Measurements from ENCODE around the gene EPB42. TPM values are rescaled to one million over a fixed set of nuclear protein-coding genes. Genes with fewer than 3 reads are reported as not detected.
"Not testable (repeated sequence)": the region's sequence is repeated elsewhere in the genome, so short reads cannot be mapped to it uniquely, and the experiment has no call there.

EPB42 gene
- total and polyA plus RNA-seq, 10 donors, result 0.11 to 31.5 (median 1.6) TPM

- TF ChIP-seq POLR2AphosphoS5 (IDR thresholded peaks at IDR 0.05), result no peak
- TF ChIP-seq, protein P1, sequence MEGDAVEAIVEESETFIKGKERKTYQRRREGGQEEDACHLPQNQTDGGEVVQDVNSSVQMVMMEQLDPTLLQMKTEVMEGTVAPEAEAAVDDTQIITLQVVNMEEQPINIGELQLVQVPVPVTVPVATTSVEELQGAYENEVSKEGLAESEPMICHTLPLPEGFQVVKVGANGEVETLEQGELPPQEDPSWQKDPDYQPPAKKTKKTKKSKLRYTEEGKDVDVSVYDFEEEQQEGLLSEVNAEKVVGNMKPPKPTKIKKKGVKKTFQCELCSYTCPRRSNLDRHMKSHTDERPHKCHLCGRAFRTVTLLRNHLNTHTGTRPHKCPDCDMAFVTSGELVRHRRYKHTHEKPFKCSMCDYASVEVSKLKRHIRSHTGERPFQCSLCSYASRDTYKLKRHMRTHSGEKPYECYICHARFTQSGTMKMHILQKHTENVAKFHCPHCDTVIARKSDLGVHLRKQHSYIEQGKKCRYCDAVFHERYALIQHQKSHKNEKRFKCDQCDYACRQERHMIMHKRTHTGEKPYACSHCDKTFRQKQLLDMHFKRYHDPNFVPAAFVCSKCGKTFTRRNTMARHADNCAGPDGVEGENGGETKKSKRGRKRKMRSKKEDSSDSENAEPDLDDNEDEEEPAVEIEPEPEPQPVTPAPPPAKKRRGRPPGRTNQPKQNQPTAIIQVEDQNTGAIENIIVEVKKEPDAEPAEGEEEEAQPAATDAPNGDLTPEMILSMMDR (IDR thresholded peaks at IDR 0.05 in 8 of 11, conservative IDR thresholded peaks at IDR 0.05 in 3 of 11), result no peak
- TF ChIP-seq POLR2A (IDR thresholded peaks at IDR 0.05), result no peak
- intact Hi-C loops (cut with DNase I; ENCODE audit: low total_unique reads), result no loop called here
- Histone ChIP-seq H3K27ac (no peak overlapping the region), H3K4me3 (no peak overlapping the region), H3K27me3 (replicated peaks in 1 of 7) (no peaks in the 10 kb centered on the region), H3K4me1 (no peaks in the 10 kb centered on the region), H3K9me3 (peaks cover 0 to 19% (median 8%) of the 10 kb centered on the region in 8 donors), H3K36me3 (peaks cover 0 to 93% (median 42%) of the 10 kb centered on the region in 6 donors)
- DNase-seq, result no peak
- 81 to 97% (median 83%) methylated on average over 2 of the region's 2 CpGs for WGBS, 5 donors
These were observed 52.4 kb downstream of the EPB42 start for GRCh38 chr15:43168192-43169107.

GRCh38 chr15:43167261-43167660 lies 53.6 kb downstream of the EPB42 start:
- Histone ChIP-seq H3K9me3 (peaks cover 0 to 16% (median 5%) of the 10 kb centered on the region in 8 donors), H3K36me3 (peaks cover 0 to 93% (median 42%) of the 10 kb centered on the region in 6 donors)
- H3K4me1 ChIP-seq; H3K27ac ChIP-seq; H3K27me3 ChIP-seq (replicated peaks in 1 of 7); H3K4me3 ChIP-seq; DNase-seq; intact Hi-C loops (cut with DNase I; ENCODE audit: low total_unique reads): not testable (repeated sequence)
- WGBS, 5 donors, result 96 to 99% (median 98%) methylated on average over 15 to 28 of the region's 28 CpGs

DNA sequence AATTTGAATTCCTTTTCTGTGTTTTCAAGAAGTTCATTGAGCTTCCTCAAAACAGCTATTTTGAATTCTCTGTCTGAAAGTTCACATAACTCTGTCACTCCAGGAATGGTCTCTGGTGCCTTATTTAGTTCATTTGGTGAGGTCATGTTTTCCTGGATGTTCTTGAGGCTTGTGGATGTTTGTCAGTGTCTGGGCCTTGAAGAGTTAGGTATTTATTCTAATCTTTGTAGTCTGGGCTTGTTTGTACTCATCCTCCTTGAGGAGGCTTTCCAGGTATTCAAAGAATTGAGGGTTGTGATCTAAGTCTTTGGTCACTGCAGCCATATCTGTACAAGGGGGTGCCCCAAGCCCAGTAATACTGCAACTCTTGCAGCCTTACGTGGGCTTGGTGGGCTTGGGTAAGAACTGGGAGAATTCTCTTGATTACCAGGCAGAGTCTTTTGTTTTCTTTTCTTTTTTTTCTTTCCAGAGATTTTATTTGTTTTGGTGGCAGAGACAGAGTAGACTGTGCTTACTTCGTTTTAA lies 55.0 kb downstream of the EPB42 start:
- Histone ChIP-seq H3K4me3 (no peak overlapping the region), H3K9me3 (peaks cover 0 to 4% (median 0%) of the 10 kb centered on the region in 8 donors), H3K4me1 (no peaks in the 10 kb centered on the region), H3K27ac (no peak overlapping the region), H3K27me3 (replicated peaks in 1 of 7) (no peaks in the 10 kb centered on the region), H3K36me3 (peaks cover 0 to 93% (median 46%) of the 10 kb centered on the region in 6 donors)
- TF ChIP-seq POLR2A (IDR thresholded peaks at IDR 0.05) (no peak), POLR2AphosphoS5 (IDR thresholded peaks at IDR 0.05) (no peak)
- TF ChIP-seq, protein P1 (IDR thresholded peaks at IDR 0.05 in 8 of 11, conservative IDR thresholded peaks at IDR 0.05 in 3 of 11), result no peak
- no peak for DNase-seq
- intact Hi-C loops (cut with DNase I; ENCODE audit: low total_unique reads), result no loop called here
- WGBS, 5 donors, result 93 to 100% (median 96%) methylated on average over 1 to 2 of the region's 2 CpGs

DNA sequence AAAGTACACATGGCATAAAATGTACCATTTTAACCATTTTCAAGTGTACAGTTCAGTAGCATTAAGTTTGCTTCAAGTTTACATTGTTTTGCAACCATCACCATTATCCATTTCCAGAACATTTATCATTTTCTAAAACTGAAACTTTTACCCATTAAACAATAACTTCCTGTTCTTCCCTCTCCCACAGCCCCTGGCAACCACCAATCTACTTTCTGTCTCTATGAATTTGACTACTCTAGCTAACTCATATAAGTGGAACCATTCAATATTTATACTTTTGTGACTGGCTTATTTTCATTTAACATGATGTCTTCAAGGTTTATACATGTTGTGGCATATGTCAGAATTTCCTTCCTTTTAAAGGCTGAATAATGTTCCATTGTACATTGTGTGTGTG lies 67.5 kb downstream of the EPB42 start:
- H3K4me1 ChIP-seq, result peaks cover 0 to 22% (median 0%) of the 10 kb centered on the region in 6 donors
- H3K36me3 ChIP-seq, result peaks cover 4 to 100% (median 56%) of the 10 kb centered on the region in 6 donors
- TF ChIP-seq POLR2AphosphoS5 (IDR thresholded peaks at IDR 0.05) (no peak), POLR2A (IDR thresholded peaks at IDR 0.05) (no peak)
- TF ChIP-seq, protein P1 (IDR thresholded peaks at IDR 0.05 in 8 of 11, conservative IDR thresholded peaks at IDR 0.05 in 3 of 11), result no peak
- no peak overlapping the region for H3K27ac ChIP-seq
- H3K4me3 ChIP-seq, result no peak overlapping the region
- no peaks in the 10 kb centered on the region for H3K27me3 ChIP-seq (replicated peaks in 1 of 7)
- DNase-seq, result no peak
- H3K9me3 ChIP-seq, result no peaks in the 10 kb centered on the region
- intact Hi-C loops (cut with DNase I; ENCODE audit: low total_unique reads), result no loop called here
